Upper lobe of left lung (tissue), 4 donors: Measurements from ENCODE around the gene RINL.

Experiments
- CTCF ChIP-seq, 6 experiments: fragments of 450-650 bp in 4 of 6; fragments of 200-600 bp in 2 of 6; sonication (generic) in 2 of 6; IDR thresholded peaks; one replicate each; pipeline ENCODE4 v1.5.1; 2016 to 2019; ENCODE audit warnings: antibody characterized with exemption in 6 of 6
- POLR2A ChIP-seq, 4 donors: fragments of 450-650 bp; IDR thresholded peaks; one replicate each; pipeline ENCODE4 v1.5.1; 2016 to 2017; ENCODE audit warnings: antibody characterized with exemption in 4 of 4, mild to moderate bottlenecking in 2 of 4
- POLR2AphosphoS5 ChIP-seq, 2 donors: sonication (generic); formaldehyde crosslinking; IDR thresholded peaks; one replicate each; pipeline ENCODE4 v1.5.1; 2017; ENCODE audit warnings: antibody characterized with exemption in 2 of 2

- no peak for TF ChIP-seq CTCF (IDR thresholded peaks at IDR 0.05)
- TF ChIP-seq POLR2A (IDR thresholded peaks at IDR 0.05), result no peak
- no peak for TF ChIP-seq POLR2AphosphoS5 (IDR thresholded peaks at IDR 0.05)
Observed at GRCh38 chr19:38836983-38837626, 41.0 kb downstream of the RINL start.
